Measurements from ENCODE around the gene NT5DC1. TPM values are rescaled to one million over a fixed set of nuclear protein-coding genes. Genes with fewer than 3 reads are reported as not detected.

NT5DC1 gene
- 24.3 to 31.9 TPM (median 27.6 TPM) in 5 replicates for total RNA-seq (2022; extraction: Qiagen RNA extraction)

GRCh38 chr6:116100419-116101301 lies at the start of gene NT5DC1:
TSS of gene NT5DC1 (plus strand) at chr6:116100853. CDS start at chr6:116100931, 78 bp downstream.

GRCh38 chr6:116060572-116061283 lies 39.9 kb upstream of the NT5DC1 start, which contains the start of gene FRK:
TSS of gene FRK (minus strand) at chr6:116060891. CDS start at chr6:116060311, 580 bp downstream.

GRCh38 chr6:116126032-116126431 lies 25.4 kb downstream of the NT5DC1 start, which contains the start of gene COL10A1:
TSS of gene COL10A1 (minus strand) at chr6:116126132. CDS start at chr6:116125492, 640 bp downstream.

GRCh38 chr6:116253505-116254296 lies 153.0 kb downstream of the NT5DC1 start, which contains the start of gene TSPYL4:
TSS of gene TSPYL4 (minus strand) at chr6:116254075. CDS start at chr6:116254008, 67 bp downstream.

GRCh38 chr6:116279232-116280160 lies 178.8 kb downstream of the NT5DC1 start, which contains the start of gene TSPYL1:
TSS of gene TSPYL1 (minus strand) at chr6:116279930. CDS start at chr6:116279830, 100 bp downstream.

Other genes with a start within 250 kb of the NT5DC1 start
- 1.1 to 2.0 TPM (median 1.6 TPM) in 5 replicates for gene FRK, start 40.0 kb upstream of the NT5DC1 start, total RNA-seq (2022; extraction: Qiagen RNA extraction)
- gene COL10A1, start 25.3 kb downstream of the NT5DC1 start, total RNA-seq (2022; extraction: Qiagen RNA extraction), result 0.03 to 0.05 TPM (median 0.05 TPM) in 3 of 5 replicates, not detected in the others
- 2.7 to 3.6 TPM (median 3.4 TPM) in 5 replicates for gene TSPYL4, start 153.2 kb downstream of the NT5DC1 start, total RNA-seq (2022; extraction: Qiagen RNA extraction)
- 28.4 to 32.9 TPM (median 32.3 TPM) in 5 replicates for gene TSPYL1, start 179.1 kb downstream of the NT5DC1 start, total RNA-seq (2022; extraction: Qiagen RNA extraction)